Measurements from ENCODE around the gene RNU5B-1.
"Not testable (repeated sequence)": the region's sequence is repeated elsewhere in the genome, so short reads cannot be mapped to it uniquely, and the experiment has no call there.

RNU5B-1 gene

DNA sequence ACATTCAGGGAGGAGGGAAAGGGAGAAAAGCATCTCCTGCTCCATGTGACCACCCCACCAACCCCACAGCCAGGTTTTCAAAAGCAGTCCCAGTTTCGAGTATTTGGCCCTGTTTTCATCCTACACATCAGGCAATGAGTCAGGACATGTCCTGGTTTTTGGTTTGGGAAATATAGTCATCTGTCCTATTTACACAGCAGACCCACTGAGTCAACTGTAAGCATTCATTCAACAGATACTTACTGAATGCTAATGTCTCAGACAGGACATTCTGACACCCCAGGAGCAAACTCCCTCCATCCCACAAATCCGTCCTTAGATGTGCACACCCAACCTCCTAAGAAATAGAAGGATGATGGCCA, 40.4 kb downstream of the RNU5B-1 start:
- DNase-seq: no peak

GRCh38 chr15:65346856-65347598, 42.5 kb downstream of the RNU5B-1 start:
- no peak for DNase-seq

DNA sequence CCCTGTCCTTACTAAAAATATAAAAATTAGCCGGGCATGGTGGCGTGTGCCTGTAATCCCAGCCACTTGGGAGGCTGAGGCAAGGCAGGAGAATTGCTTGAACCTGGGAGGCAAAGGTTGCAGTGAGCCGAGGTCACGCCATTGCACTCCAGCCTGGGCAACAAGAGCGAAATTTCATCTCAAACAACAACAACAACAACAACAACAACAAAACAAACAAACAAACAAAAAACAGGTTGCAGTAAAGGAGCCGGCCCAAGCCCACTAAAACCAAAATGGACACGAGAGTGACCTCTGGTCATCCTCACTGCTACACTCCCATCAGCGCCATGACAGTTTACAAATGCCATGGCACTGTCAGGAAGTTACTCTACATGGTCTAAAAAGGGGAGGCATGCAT, 43.3 kb downstream of the RNU5B-1 start:
- not testable (repeated sequence) for DNase-seq

GRCh38 chr15:65349338-65349737, 44.9 kb downstream of the RNU5B-1 start:
- DNase-seq: no peak

DNA sequence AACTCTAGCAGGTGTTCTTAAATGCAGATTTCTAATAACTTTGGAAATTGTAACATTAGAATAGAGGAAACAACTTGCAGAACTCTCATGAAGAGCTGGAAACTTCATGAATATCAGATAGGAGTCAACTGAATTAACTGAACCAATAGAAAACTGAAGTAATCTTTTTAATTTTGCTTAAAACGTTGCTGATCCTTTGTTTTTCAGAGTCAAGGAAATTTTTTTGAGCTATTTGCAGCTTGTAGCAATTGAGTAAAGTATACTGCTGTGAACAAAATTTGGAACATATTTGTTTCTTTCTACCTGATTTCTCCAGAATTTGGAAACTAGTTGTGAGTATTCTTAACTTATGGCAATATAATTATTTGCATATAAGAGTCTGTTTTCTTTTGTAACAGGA, 47.5 kb downstream of the RNU5B-1 start:
- not testable (repeated sequence) for DNase-seq

All from DMS 273 treated with DMSO at 0.1 percent for 48 hours (cell line).